ENCODE measurements around the gene FBXW8. TPM values are rescaled to one million over a fixed set of nuclear protein-coding genes. Genes with fewer than 3 reads are reported as not detected.

Gene FBXW8
- total RNA-seq, 1 experiment from 2014 or later = 14.2 TPM

- peak; percentile 85 for DNase-seq (ENCODE audit: low read depth, low spot score)
- in situ Hi-C loops (cut with HindIII; ENCODE audit: low pct_unique_long_range_greater_than_20kb, low sequenced_read_pairs) = no loop called here
Measured at GRCh38 chr12:116916714-116917114, 6.0 kb downstream of the FBXW8 start.

- in situ Hi-C loops (cut with HindIII; ENCODE audit: low pct_unique_long_range_greater_than_20kb, low sequenced_read_pairs) = no loop called here
- DNase-seq (ENCODE audit: low read depth, low spot score) = peak; percentile 49
Measured at GRCh38 chr12:116918464-116918863, 7.7 kb downstream of the FBXW8 start.

GRCh38 chr12:116919247-116919661, 8.5 kb downstream of the FBXW8 start:
- in situ Hi-C loops (cut with HindIII; ENCODE audit: low pct_unique_long_range_greater_than_20kb, low sequenced_read_pairs) = no loop called here
- DNase-seq (ENCODE audit: low read depth, low spot score) = no peak

GRCh38 chr12:116919706-116920485, 9.1 kb downstream of the FBXW8 start:
- DNase-seq (ENCODE audit: low read depth, low spot score) = peak; percentile 13
- in situ Hi-C loops (cut with HindIII; ENCODE audit: low pct_unique_long_range_greater_than_20kb, low sequenced_read_pairs) = no loop called here

- no peak for DNase-seq (ENCODE audit: low read depth, low spot score)
- in situ Hi-C loops (cut with HindIII; ENCODE audit: low pct_unique_long_range_greater_than_20kb, low sequenced_read_pairs) = no loop called here
Measured at GRCh38 chr12:116920939-116921338, 10.2 kb downstream of the FBXW8 start.

- no peak for DNase-seq (ENCODE audit: low read depth, low spot score)
Measured at GRCh38 chr12:116922194-116922897, 11.6 kb downstream of the FBXW8 start.

GRCh38 chr12:116924558-116925453, 14.1 kb downstream of the FBXW8 start:
- in situ Hi-C loops (cut with HindIII; ENCODE audit: low pct_unique_long_range_greater_than_20kb, low sequenced_read_pairs) = no loop called here
- DNase-seq (ENCODE audit: low read depth, low spot score) = peak; percentile 37

More at GRCh38 chr12:116922194-116922897, 11.6 kb downstream of the FBXW8 start:
- in situ Hi-C loops (cut with HindIII; ENCODE audit: low pct_unique_long_range_greater_than_20kb, low sequenced_read_pairs) = no loop called here

- in situ Hi-C loops (cut with HindIII; ENCODE audit: low pct_unique_long_range_greater_than_20kb, low sequenced_read_pairs) = no loop called here
- DNase-seq (ENCODE audit: low read depth, low spot score) = no peak
Measured at GRCh38 chr12:116926283-116927243, 15.8 kb downstream of the FBXW8 start.

GRCh38 chr12:116927244-116927940, 16.6 kb downstream of the FBXW8 start:
- in situ Hi-C loops (cut with HindIII; ENCODE audit: low pct_unique_long_range_greater_than_20kb, low sequenced_read_pairs) = no loop called here
- no peak for DNase-seq (ENCODE audit: low read depth, low spot score)

- in situ Hi-C loops (cut with HindIII; ENCODE audit: low pct_unique_long_range_greater_than_20kb, low sequenced_read_pairs) = no loop called here
- DNase-seq (ENCODE audit: low read depth, low spot score) = no peak
Measured at GRCh38 chr12:116928504-116928903, 17.8 kb downstream of the FBXW8 start.

- in situ Hi-C loops (cut with HindIII; ENCODE audit: low pct_unique_long_range_greater_than_20kb, low sequenced_read_pairs) = no loop called here
Measured at GRCh38 chr12:116929885-116930284, 19.1 kb downstream of the FBXW8 start.

GRCh38 chr12:116931665-116932064, 20.9 kb downstream of the FBXW8 start:
- in situ Hi-C loops (cut with HindIII; ENCODE audit: low pct_unique_long_range_greater_than_20kb, low sequenced_read_pairs) = no loop called here
- DNase-seq (ENCODE audit: low read depth, low spot score) = no peak

More at GRCh38 chr12:116929885-116930284, 19.1 kb downstream of the FBXW8 start:
- peak; percentile 72 for DNase-seq (ENCODE audit: low read depth, low spot score)

- no peak for DNase-seq (ENCODE audit: low read depth, low spot score)
- in situ Hi-C loops (cut with HindIII; ENCODE audit: low pct_unique_long_range_greater_than_20kb, low sequenced_read_pairs) = no loop called here
Measured at GRCh38 chr12:116933091-116933490, 22.3 kb downstream of the FBXW8 start.

- no peak for DNase-seq (ENCODE audit: low read depth, low spot score)
- in situ Hi-C loops (cut with HindIII; ENCODE audit: low pct_unique_long_range_greater_than_20kb, low sequenced_read_pairs) = no loop called here
Measured at GRCh38 chr12:116933512-116934246, 22.9 kb downstream of the FBXW8 start.

- DNase-seq (ENCODE audit: low read depth, low spot score) = no peak
- in situ Hi-C loops (cut with HindIII; ENCODE audit: low pct_unique_long_range_greater_than_20kb, low sequenced_read_pairs) = no loop called here
Measured at GRCh38 chr12:116934908-116935705, 24.4 kb downstream of the FBXW8 start.

Measured in SK-MEL-5 (cell line).